WTC11 (cell line): ENCODE measurements around the gene TBKBP1.

Experiments
- CTCF ChIP-seq: fragments of 200-600 bp; IDR thresholded peaks from 2 replicates; pipeline ENCODE4 v1.8.0; 2022; ENCODE audit warnings: antibody characterized with exemption
- E2F4 ChIP-seq: sonication (generic); formaldehyde crosslinking; IDR thresholded peaks from 2 replicates; pipeline ENCODE4 v1.8.1; 2022; ENCODE audit warnings: low read depth, mild to moderate bottlenecking, moderate library complexity, missing genetic modification reagents, borderline replicate concordance
- ESRRA ChIP-seq: sonication (generic); formaldehyde crosslinking; IDR thresholded peaks from 2 replicates; pipeline ENCODE4 v1.8.1; 2022; ENCODE audit warnings: mild to moderate bottlenecking, missing genetic modification reagents, borderline replicate concordance
- GRHL2 ChIP-seq: fragments of 250-450 bp; sonication (Bioruptor Pico); IDR thresholded peaks from 2 replicates; pipeline ENCODE4 v1.8.0; 2022; ENCODE audit warnings: mild to moderate bottlenecking, moderate library complexity; ENCODE audit not compliant: insufficient replicate concordance, severe bottlenecking
- MAX ChIP-seq: sonication (generic); formaldehyde crosslinking; IDR thresholded peaks from 2 replicates; pipeline ENCODE4 v1.8.0; 2022; ENCODE audit warnings: mild to moderate bottlenecking, missing genetic modification reagents
- NFE2L1 ChIP-seq: sonication (generic); formaldehyde crosslinking; IDR thresholded peaks from 2 replicates; pipeline ENCODE4 v1.8.1; 2023; ENCODE audit warnings: missing genetic modification reagents
- NR1H2 ChIP-seq: sonication (generic); formaldehyde crosslinking; IDR thresholded peaks from 2 replicates; pipeline ENCODE4 v1.9.0; 2021; ENCODE audit warnings: mild to moderate bottlenecking, moderate library complexity, missing genetic modification reagents
- TCF7 ChIP-seq: sonication (generic); formaldehyde crosslinking; IDR thresholded peaks from 2 replicates; pipeline ENCODE4 v1.8.0; 2022; ENCODE audit warnings: mild to moderate bottlenecking, low read depth, missing genetic modification reagents, moderate library complexity
- ZNF138 ChIP-seq: sonication (generic); formaldehyde crosslinking; conservative IDR thresholded peaks from 2 replicates; pipeline ENCODE4 v1.8.1; 2022; ENCODE audit warnings: mild to moderate bottlenecking, moderate library complexity, missing genetic modification reagents
- ZNF232 ChIP-seq: sonication (generic); formaldehyde crosslinking; IDR thresholded peaks from 2 replicates; pipeline ENCODE4 v1.8.0; 2022; ENCODE audit warnings: mild to moderate bottlenecking, missing genetic modification reagents
- ZNF512 ChIP-seq: sonication (generic); formaldehyde crosslinking; IDR thresholded peaks from 2 replicates; pipeline ENCODE4 v1.8.1; 2022; ENCODE audit warnings: missing genetic modification reagents, borderline replicate concordance
- ZNF532 ChIP-seq: fragments of 250-450 bp; sonication (Bioruptor Pico); IDR thresholded peaks from 2 replicates; pipeline ENCODE4 v1.9.0; 2021; ENCODE audit warnings: mild to moderate bottlenecking, borderline replicate concordance

- TF ChIP-seq MAX = no peak
- no peak for TF ChIP-seq TCF7 (CRISPR knock-in tag)
- no peak for TF ChIP-seq ZNF512 (CRISPR knock-in tag)
- no peak for TF ChIP-seq CTCF
- TF ChIP-seq E2F4 (CRISPR knock-in tag) = no peak
- TF ChIP-seq ZNF532 (CRISPR knock-in tag) = no peak
- TF ChIP-seq ZNF138 (CRISPR knock-in tag) = no peak
- no peak for TF ChIP-seq NFE2L1 (CRISPR knock-in tag)
- no peak for TF ChIP-seq NR1H2 (CRISPR knock-in tag)
- no peak for TF ChIP-seq ZNF232 (CRISPR knock-in tag)
- TF ChIP-seq GRHL2 (CRISPR knock-in tag) = no peak
- no peak for TF ChIP-seq ESRRA (CRISPR knock-in tag)
Observed at GRCh38 chr17:47739150-47739549, 45.2 kb downstream of the TBKBP1 start.
